Left cardiac atrium (tissue), 4 donors: ENCODE data around the gene OSBPL3. TPM values are rescaled to one million over a fixed set of nuclear protein-coding genes. Genes with fewer than 3 reads are reported as not detected.

Source experiments
- ATAC-seq, 2 donors: fragments of 200-7000 bp; cut with Tn5 transposase; one replicate each; pipeline ENCODE4 v1.9.1; 2020; ENCODE audit warnings: mild to moderate bottlenecking in 2 of 2, moderate library complexity in 2 of 2
- DNase-seq: peaks from one replicate; pipeline ENCODE4 v3.0.0-alpha.2; 2020
- intact Hi-C, 2 donors: fragments of 100-400 bp; cut with DNase I; formaldehyde crosslinking; loops; one replicate each; pipeline versions ENCODE4 v1.14.1 to v1.15.1; 2022 to 2023
- total RNA-seq, 2 donors: library from RNA; stranded (reverse); fragmentation: NEBNext Ultra II Directional; extraction: Animal tissue kit (Norgen Biotek cat#: 25700); gene quantifications; one replicate each; pipeline ENCODE4 v1.2.1, GENCODE V29; 2021
- donor health status: DM: no; HTN: yes; CAD: no.
- donor health status: DM: no; HTN: yes; CAD: no; lungs with severe emphysema.
- donor health status: DM: yes; HTN: yes; CAD: no.
- donor health status: Dilated cardiomyopathy.

Gene OSBPL3
- total RNA-seq, 2 donors from 2014 or later, result 8.8 to 10.0 TPM

- intact Hi-C loops, result no loop called here
- DNase-seq (no peak), ATAC-seq (no peak)
Measured at GRCh38 chr7:24931844-24932243, 48.1 kb downstream of the OSBPL3 start.

GRCh38 chr7:24930856-24931255 is 49.1 kb downstream of the OSBPL3 start:
- DNase-seq, result no peak
- intact Hi-C loops, result no loop called here

GRCh38 chr7:24926623-24927524 is 53.1 kb downstream of the OSBPL3 start:
- DNase-seq (no peak), ATAC-seq (no peak)
- intact Hi-C loops, result no loop called here

More at GRCh38 chr7:24930856-24931255, 49.1 kb downstream of the OSBPL3 start:
- ATAC-seq, result no peak

- intact Hi-C loops, result no loop called here
- DNase-seq (no peak), ATAC-seq (peak in 1 of 2 donors; percentile 23)
Measured at GRCh38 chr7:24924375-24924774, 55.6 kb downstream of the OSBPL3 start.

DNA sequence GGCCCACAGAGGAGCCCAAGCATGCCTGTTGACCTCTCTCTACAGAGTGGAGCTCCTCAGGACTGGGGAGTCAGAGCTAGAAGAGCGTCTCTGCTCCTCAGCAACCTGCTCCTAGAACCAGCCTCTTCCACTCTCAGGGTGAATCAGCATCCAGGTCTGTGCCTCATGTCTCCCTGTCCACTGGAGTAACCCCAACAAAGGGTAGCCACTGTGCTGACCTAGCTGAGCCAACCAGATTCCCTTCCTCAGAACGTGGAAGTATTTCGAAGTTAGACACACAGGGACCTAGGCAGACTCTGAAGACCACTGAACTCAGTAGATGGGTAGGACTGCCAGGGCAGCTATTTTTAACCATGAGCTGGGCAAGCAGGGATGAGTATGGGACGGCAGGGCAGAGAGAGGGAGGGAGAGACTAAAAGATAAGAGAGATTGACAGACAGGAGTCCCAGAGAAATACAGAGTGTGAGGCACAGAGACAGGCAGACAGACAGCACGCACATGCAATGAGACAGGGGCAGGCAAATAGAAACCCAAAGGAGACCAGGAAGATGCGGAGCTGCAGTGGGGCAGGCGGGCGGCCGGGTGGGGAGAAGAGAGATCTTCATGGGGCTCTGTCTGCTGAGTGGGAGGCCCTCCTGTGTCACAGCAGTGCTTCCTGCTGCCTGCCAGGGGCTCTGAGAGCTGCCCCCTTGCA is 56.7 kb downstream of the OSBPL3 start:
- DNase-seq, result no peak
- peak; percentile 58 to 85 for ATAC-seq
- intact Hi-C loops, result no loop called here

GRCh38 chr7:24922099-24922773 is 57.7 kb downstream of the OSBPL3 start:
- no peak for DNase-seq

GRCh38 chr7:24921362-24921679 is 58.7 kb downstream of the OSBPL3 start:
- intact Hi-C loops, result no loop called here
- DNase-seq (no peak), ATAC-seq (no peak)

More at GRCh38 chr7:24922099-24922773, 57.7 kb downstream of the OSBPL3 start:
- ATAC-seq, result peak; percentile 14 to 43
- intact Hi-C loops, result no loop called here

GRCh38 chr7:24920451-24921361 is 59.3 kb downstream of the OSBPL3 start:
- DNase-seq (no peak), ATAC-seq (no peak)
- intact Hi-C loops, result no loop called here

GRCh38 chr7:24917510-24918239 is 62.3 kb downstream of the OSBPL3 start:
- intact Hi-C loops, result no loop called here
- DNase-seq (no peak), ATAC-seq (no peak)

GRCh38 chr7:24916463-24917040 is 63.4 kb downstream of the OSBPL3 start:
- intact Hi-C loops, result no loop called here
- ATAC-seq (no peak), DNase-seq (no peak)

- intact Hi-C loops, result no loop called here
Measured at GRCh38 chr7:24914465-24914859, 65.5 kb downstream of the OSBPL3 start.

DNA sequence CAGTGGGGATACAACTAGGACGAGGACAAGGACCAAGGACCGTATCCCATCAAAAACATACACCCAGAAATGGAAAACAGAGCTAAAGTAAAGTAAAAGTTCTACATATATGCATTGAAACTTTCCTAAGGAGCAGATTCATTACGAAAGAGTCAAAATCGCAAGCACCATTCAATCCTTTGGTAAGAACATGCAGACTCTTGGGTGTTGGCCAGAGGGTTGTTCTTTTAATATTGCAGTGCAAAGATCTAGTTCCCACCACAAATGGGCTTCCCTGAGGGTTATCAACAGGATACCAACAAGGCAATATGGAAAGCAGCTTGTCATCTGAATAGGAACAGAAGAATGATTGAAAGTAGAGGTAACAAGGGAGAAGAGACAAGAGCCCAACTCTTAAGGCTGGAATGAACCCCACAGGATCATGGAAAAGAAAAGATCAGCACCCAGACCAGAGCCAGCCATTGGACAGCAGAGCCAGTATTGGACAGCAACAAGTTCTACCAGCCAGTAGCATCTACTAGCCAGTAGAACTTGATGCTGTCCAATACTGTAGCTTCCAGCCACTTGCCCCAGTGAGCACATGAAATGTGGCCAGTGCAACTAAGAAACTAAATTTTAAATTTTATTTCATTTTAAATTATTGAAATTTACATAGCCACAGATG is 66.0 kb downstream of the OSBPL3 start:
- intact Hi-C loops, result no loop called here
- ATAC-seq (no peak), DNase-seq (no peak)

More at GRCh38 chr7:24914465-24914859, 65.5 kb downstream of the OSBPL3 start:
- ATAC-seq, result no peak
- no peak for DNase-seq

GRCh38 chr7:24912874-24913514 is 67.0 kb downstream of the OSBPL3 start:
- no peak for DNase-seq
- intact Hi-C loops, result no loop called here
- no peak for ATAC-seq

- DNase-seq, result no peak
- intact Hi-C loops, result no loop called here
- ATAC-seq, result peak in 1 of 2 donors; percentile 27
Measured at GRCh38 chr7:24912424-24912823, 67.6 kb downstream of the OSBPL3 start.

GRCh38 chr7:24911213-24911603 is 68.8 kb downstream of the OSBPL3 start:
- ATAC-seq, result peak; percentile 34 to 51
- DNase-seq, result no peak
- intact Hi-C loops, result no loop called here

DNA sequence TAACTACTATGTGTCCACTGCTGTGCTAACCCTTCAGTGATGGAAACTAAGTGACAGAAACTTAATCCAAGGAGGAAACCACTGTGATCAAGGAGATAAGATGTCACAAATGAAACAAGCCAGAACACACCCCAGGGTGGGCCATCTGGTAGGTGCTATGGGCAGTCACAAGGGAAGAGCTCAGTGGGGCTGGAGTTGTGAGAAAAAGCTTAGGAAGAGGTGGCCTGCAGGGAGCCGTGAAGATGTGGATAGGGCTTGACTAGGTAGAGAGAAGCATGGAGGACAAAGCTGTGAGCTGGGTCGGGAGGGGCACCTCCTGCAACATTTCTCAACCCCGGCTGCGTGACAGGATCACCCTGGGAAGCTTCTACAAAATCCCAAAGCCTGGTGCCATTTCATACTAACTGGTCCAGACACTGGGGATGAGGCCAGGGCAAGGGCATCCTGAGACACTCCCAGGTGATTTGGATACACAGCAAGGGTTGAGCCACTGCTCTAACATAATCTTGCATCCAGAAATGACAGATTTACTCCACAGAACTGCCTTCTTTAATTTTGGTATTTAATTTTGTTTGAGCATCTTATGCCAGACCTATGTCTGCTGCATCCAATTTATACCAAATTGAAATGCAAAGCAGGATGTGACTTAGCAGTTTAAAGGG is 69.3 kb downstream of the OSBPL3 start:
- no peak for DNase-seq
- no peak for ATAC-seq
- intact Hi-C loops, result no loop called here
